HepG2 (cell line): ENCODE results near the gene ZNF655. TPM values are rescaled to one million over a fixed set of nuclear protein-coding genes. Genes with fewer than 3 reads are reported as not detected.

Experiments
- CHD4 ChIP-seq: fragments of 200-600 bp; sonication (generic); IDR thresholded peaks from 2 replicates; pipeline ENCODE4 v1.7.0; 2017; ENCODE audit warnings: mild to moderate bottlenecking, low read length, borderline replicate concordance
- DZIP1 ChIP-seq: sonication (generic); formaldehyde crosslinking; IDR thresholded peaks from 2 replicates; pipeline ENCODE4 v1.5.0; 2020; ENCODE audit warnings: mild to moderate bottlenecking, missing genetic modification reagents
- FOXC1 ChIP-seq: sonication (generic); formaldehyde crosslinking; IDR thresholded peaks from 2 replicates; pipeline ENCODE4 v1.8.0; 2022; ENCODE audit warnings: mild to moderate bottlenecking, missing genetic modification reagents, borderline replicate concordance
- HIC2 ChIP-seq: sonication (generic); formaldehyde crosslinking; IDR thresholded peaks from 2 replicates; pipeline ENCODE4 v1.9.0; 2022; ENCODE audit warnings: low read depth, missing genetic modification reagents
- SSRP1 ChIP-seq: IDR thresholded peaks from 2 replicates; pipeline ENCODE4 v1.6.1; 2016; ENCODE audit warnings: control low read depth
- STAT6 ChIP-seq: sonication (generic); formaldehyde crosslinking; IDR thresholded peaks from 2 replicates; pipeline ENCODE4 v1.4.0; 2020; ENCODE audit warnings: missing genetic modification reagents, mild to moderate bottlenecking, borderline replicate concordance
- ZFP90 ChIP-seq: sonication (generic); formaldehyde crosslinking; IDR thresholded peaks from 2 replicates; pipeline ENCODE4 v1.8.0; 2022; ENCODE audit warnings: missing genetic modification reagents, mild to moderate bottlenecking, inconsistent platforms, borderline replicate concordance
- ZFX ChIP-seq: sonication (generic); formaldehyde crosslinking; IDR thresholded peaks from 2 replicates; pipeline ENCODE4 v1.4.0; 2020; ENCODE audit warnings: mild to moderate bottlenecking, low read depth, missing genetic modification reagents, moderate library complexity
- ZNF441 ChIP-seq: sonication (generic); formaldehyde crosslinking; IDR thresholded peaks from 2 replicates; pipeline ENCODE4 v1.7.0; 2021; ENCODE audit warnings: missing genetic modification reagents, borderline replicate concordance
- ZNF558 ChIP-seq: sonication (generic); formaldehyde crosslinking; IDR thresholded peaks from 2 replicates; pipeline ENCODE4 v1.9.0; 2022; ENCODE audit warnings: mild to moderate bottlenecking, missing genetic modification reagents, borderline replicate concordance
- ZNF703 ChIP-seq: sonication (generic); formaldehyde crosslinking; IDR thresholded peaks from 2 replicates; pipeline ENCODE4 v1.5.1; 2020; ENCODE audit warnings: missing genetic modification reagents, mild to moderate bottlenecking, moderate library complexity, borderline replicate concordance
- ZNF770 ChIP-seq: sonication (generic); formaldehyde crosslinking; IDR thresholded peaks from 2 replicates; pipeline ENCODE4 v1.5.0; 2020; ENCODE audit warnings: mild to moderate bottlenecking, missing genetic modification reagents
- polyA plus RNA-seq, 8 experiments: library from polyadenylated mRNA; depleted of rRNA in 3 of 8; stranded (reverse) in 7 of 8; unstranded in 1 of 8; fragments of >200 nt; fragmentation: Illumina TruSeq in 4 of 8; extraction: Trizol in 4 of 8; gene quantifications; 2 replicates each; pipeline versions ENCODE4 v1.2.1 to v1.2.3, GENCODE V29; 2011 to 2016; ENCODE audit warnings: low read depth in 4 of 8, missing spikeins in 1 of 8, mixed read lengths in 1 of 8; ENCODE audit not compliant: insufficient read depth in 1 of 8
- total RNA-seq, 5 experiments: library from RNA; depleted of rRNA; stranded (reverse); fragments of >200 nt; fragmentation: Illumina TruSeq; extraction: Trizol; gene quantifications; 2 replicates each; pipeline ENCODE4 v1.2.3, GENCODE V29; 2016; ENCODE audit warnings: low read depth in 1 of 5

ZNF655 gene
- total and polyA plus RNA-seq, 2 of the 13 experiments (the other 11 are each of a cell fraction or from before 2014, with no cell fraction given), result 53.4 to 75.6 TPM

- 0 out of 2 replicates have a peak, but pooled peaks have one; percentile 16 for TF ChIP-seq HIC2
- TF ChIP-seq SSRP1, result 0 out of 2 replicates have a peak, but pooled peaks have one; percentile 6
- no peak for TF ChIP-seq ZNF703
- TF ChIP-seq ZFP90 (CRISPR knock-in tag), result peak; percentile 23; the same call in 1 of the 2 replicates
- TF ChIP-seq DZIP1 (CRISPR knock-in tag), result 0 out of 2 replicates have a peak, but pooled peaks have one; percentile 3
- 0 out of 2 replicates have a peak, but pooled peaks have one; percentile 41 for TF ChIP-seq CHD4
- no peak for TF ChIP-seq STAT6 (CRISPR knock-in tag)
- TF ChIP-seq FOXC1 (CRISPR knock-in tag), result no peak
- 0 out of 2 replicates have a peak, but pooled peaks have one; percentile 29 for TF ChIP-seq ZNF441 (CRISPR knock-in tag)
- TF ChIP-seq ZNF770 (CRISPR knock-in tag), result peak; percentile 93
- TF ChIP-seq ZNF558, result peak; percentile 53; the same call in 1 of the 2 replicates
- TF ChIP-seq ZFX, result 0 out of 2 replicates have a peak, but pooled peaks have one; percentile 0
Observed at GRCh38 chr7:99559175-99559915, 903 bp downstream of the ZNF655 start (continued).
